CD1c-positive myeloid dendritic cell (primary cell): ENCODE results near the gene RPUSD1.
A peak's percentile ranks its signal among the peaks of the same experiment; 100 is the strongest.
"Not testable (repeated sequence)": the region's sequence is repeated elsewhere in the genome, so short reads cannot be mapped to it uniquely, and the experiment has no call there.

ENCODE experiments used
- DNase-seq: peaks from one replicate; pipeline ENCODE4 v3.0.0-alpha.2; 2016; ENCODE audit errors: extremely low spot score

The RPUSD1 gene

GRCh38 chr16:766008-766819, 22.0 kb downstream of the RPUSD1 start:
- no peak for DNase-seq

- no peak for DNase-seq
Measured at GRCh38 chr16:765488-765865, 22.7 kb downstream of the RPUSD1 start.

- no peak for DNase-seq
Measured at GRCh38 chr16:764848-765487, 23.2 kb downstream of the RPUSD1 start.

DNA sequence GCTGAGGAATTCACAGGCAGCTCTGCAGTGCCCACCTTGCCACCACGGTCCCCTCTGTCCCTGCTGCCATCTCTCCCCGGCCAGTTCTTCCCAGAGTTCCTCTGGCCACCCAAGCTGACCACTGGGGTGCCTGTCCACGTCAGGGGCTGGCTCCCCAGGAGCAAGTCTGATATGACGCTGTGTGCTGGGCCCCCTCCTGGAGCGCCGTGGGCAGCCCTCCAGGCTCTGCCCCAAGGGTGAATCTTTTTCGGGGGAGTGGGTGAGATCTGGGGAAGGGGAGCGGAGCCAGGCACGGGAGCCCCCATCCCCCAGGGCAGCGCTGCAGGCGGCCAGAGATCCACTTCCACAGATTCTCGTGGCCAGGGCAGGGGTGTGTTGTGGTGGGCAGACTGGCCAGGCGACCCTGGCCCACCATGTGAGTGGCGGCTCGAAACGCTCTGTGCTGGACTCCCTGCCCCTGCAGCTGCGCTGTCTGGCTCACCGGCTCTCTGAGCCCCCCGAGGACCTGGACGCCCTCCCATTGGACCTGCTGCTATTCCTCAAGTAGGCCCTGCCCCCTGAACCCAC, 23.9 kb downstream of the RPUSD1 start:
- no peak for DNase-seq

DNA sequence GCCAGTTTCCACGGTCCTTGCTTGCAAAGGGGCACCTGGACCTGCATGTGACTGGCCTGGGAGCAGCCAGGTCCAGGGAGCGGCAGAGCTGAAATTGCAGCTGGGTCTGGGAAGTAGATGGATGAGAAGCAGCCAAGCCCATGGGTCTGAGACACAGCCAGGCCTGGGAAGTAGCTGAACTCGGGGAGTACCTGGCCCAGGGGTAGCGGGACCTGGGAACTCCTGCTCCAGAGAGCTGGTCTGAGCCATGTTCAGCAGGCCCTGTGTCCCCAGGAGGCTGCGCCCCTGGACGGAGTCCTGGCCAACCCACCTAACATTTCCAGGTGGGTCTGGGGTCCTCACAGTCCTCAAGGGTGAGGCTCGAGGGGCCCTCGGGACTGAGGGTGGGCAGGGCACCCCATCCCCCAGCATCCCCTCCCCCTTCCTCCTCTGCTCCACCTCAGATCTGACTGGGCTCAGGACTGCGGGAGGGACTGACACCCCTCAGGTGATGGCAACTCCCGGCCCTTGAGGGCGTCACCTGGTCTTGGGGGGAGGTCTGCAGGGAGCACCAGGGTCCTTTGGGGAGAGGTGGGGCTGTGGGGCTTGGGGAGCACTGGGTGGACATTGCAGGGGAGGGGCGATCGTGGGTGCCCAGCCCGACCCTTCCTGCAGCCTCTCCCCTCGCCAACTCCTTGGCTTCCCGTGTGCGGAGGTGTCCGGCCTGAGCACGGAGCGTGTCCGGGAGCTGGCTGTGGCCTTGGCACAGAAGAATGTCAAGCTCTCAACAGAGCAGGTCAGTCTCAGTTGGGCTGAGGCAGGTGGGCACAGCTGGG, 24.6 kb downstream of the RPUSD1 start:
- no peak for DNase-seq

DNA sequence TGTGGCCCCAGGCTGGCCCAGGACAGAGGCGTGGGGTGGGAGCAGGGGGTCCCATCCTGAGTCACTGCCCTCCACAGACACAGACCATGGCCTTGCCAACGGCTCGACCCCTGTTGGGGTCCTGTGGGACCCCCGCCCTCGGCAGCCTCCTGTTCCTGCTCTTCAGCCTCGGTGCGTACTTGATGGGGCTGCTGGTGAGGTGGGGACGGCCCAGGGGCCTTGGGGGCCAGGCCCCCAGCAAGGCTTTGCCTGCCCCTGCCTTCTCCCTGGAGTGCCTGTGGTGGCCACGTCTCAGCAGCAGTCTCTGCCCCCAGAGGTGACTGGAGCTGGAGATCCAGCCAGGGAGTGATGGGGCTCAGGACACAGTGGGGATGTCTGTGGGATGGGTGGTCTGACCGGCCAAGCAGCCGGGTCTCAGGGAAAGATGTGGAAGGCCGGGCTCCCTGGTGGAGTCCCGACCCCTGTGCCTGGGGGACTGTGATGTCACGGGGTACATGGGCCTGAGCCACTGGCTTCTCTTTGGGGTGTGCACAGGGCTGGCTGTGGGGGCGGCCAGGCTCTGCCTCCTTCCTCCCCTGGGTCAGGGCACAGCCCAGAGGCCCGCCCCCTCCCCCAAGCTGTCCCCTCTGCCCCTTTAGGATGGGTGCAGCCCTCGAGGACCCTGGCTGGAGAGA, 25.4 kb downstream of the RPUSD1 start:
- no peak for DNase-seq

- no peak for DNase-seq
Measured at GRCh38 chr16:761625-762513, 26.3 kb downstream of the RPUSD1 start.

- DNase-seq = no peak
Measured at GRCh38 chr16:760545-761343, 27.4 kb downstream of the RPUSD1 start, which contains the start of gene MSLN. Gene MSLN (plus strand): TSS chr16:760734. CDS start chr16:762681, 1,947 bp downstream.

- DNase-seq = no peak
Measured at GRCh38 chr16:760065-760464, 28.1 kb downstream of the RPUSD1 start.

DNA sequence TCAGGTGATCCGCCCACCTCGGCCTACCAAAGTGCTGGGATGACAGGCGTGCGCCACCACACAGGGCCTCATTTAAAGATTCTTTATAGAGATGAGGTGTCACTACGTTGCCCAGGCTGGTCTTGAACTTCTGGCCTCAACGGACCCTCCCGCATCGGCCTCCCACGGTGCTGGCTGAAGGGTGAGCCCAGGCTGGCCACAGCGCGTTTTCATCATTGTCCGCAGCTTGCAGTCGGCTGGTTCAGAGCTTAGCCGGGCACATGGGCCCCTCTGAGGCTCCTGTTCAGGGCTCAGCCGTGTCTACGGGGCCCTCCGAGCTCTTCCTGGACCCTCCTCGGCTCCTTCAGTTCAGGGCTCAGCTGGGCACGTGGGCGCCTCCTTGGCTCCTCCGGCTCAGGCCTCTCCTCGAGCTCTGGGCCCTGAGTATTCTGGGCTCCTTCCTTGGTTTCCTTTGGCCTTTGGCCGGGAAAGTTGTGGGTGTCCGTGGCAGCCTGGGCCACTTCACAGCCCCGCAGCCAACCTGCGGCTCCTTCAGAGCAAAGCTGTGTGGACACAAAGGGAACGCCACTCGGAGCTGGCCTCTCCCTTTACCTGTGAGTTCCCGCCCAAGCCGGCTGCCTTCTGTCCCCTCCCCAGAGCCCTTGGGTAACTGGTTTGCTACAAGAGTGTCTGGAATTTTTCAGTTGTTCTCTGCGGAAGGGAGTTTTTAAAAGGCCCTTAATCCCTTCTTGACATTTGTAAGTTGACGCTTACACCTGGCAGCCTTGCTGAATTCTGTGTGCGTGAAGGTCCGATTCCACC, 28.9 kb downstream of the RPUSD1 start:
- DNase-seq = no peak

GRCh38 chr16:756428-756827, 31.8 kb downstream of the RPUSD1 start:
- DNase-seq = peak; percentile 24

DNA sequence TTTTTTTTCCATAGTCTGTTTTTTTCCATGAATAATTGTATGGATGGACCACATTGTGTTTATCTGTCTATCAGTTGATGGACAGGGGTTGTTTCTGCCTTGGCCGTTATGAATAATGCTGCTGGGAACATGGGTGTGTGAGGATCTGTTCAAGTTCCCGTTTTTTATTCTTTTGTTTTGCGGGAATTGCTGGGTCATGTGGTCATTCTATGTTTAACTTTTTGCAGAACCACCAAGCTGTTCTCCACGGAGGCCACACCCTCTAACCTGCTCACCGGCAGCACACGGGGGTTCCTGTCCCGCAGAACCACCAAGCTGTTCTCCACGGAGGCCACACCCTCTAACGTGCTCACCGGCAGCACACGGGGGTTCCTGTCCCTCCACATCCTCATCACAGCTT, 33.5 kb downstream of the RPUSD1 start:
- DNase-seq = peak; percentile 65

- DNase-seq = not testable (repeated sequence)
Measured at GRCh38 chr16:754121-754607, 34.0 kb downstream of the RPUSD1 start.

DNA sequence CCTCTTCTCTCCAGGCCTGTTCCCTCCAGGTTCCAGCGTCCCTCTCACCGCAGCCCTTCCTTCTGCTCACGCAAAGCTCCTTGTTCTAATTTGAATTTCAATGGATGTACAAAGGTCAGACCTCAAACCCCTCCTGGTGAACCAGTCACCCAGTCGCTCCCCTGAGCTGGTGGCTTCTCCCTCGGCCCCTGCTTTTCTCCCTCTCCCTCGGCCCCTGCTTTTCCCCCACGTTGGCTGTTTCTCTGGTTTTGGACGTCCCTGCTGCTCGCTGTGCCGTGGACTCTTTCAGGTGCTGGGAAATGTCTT, 36.2 kb downstream of the RPUSD1 start:
- DNase-seq = no peak

DNA sequence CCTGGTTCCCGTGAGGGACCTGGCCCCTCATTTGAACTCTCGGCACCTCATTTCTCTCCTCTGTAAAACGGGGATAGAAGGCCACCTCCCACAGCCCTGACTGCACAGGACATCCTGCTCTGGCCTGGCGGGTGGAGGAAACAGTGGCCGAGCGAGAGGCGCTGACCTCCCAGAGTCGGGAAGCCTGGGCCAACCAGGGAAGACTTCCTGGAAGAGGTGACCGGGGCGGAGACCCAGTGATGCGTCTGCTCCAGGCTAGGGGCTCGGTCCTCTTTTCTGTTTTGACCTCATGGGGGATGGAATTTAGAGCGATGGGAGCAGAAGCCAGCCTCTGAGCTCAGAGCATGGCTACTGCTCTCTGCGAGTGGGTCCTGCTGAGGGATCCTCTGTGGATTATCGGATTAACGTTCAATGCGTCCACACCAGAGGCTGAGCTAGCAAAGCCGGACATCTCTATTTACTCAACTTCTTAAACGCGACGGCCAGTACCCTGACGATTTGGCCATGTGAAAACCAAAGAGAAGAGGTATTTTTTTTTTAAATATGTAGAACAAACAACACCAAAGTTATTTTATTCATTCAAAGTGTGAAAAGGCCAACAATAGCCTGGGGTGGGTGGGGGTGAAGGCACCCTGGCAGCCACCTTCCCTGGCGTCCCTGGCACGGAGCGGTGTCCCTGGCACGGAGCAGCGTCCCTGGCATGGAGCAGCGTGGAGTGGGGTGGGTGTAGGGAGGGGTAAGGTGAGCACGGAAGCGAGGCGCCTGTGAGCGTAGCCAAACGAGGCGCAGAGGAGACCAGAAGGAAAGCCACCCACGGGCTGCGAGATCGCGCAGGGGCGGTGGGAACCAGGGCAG, 36.8 kb downstream of the RPUSD1 start:
- DNase-seq = no peak

- DNase-seq = no peak
Measured at GRCh38 chr16:750485-750884, 37.7 kb downstream of the RPUSD1 start.

- no peak for DNase-seq
Measured at GRCh38 chr16:749010-749409, 39.2 kb downstream of the RPUSD1 start.
